WI38 (cell line): ENCODE measurements around the gene SMAD3.

ENCODE experiments used
- H3K4me3 ChIP-seq: 2 replicates; pipeline ENCODE4 v1.5.1; 2011; ENCODE audit warnings: low read depth, mild to moderate bottlenecking, control low read depth, low read length
- TF ChIP-seq, protein P1 (sequence below): IDR thresholded peaks from 2 replicates; pipeline ENCODE4 v1.5.1; 2012; ENCODE audit warnings: low read depth, mild to moderate bottlenecking, control low read depth, low read length

SMAD3 gene

DNA sequence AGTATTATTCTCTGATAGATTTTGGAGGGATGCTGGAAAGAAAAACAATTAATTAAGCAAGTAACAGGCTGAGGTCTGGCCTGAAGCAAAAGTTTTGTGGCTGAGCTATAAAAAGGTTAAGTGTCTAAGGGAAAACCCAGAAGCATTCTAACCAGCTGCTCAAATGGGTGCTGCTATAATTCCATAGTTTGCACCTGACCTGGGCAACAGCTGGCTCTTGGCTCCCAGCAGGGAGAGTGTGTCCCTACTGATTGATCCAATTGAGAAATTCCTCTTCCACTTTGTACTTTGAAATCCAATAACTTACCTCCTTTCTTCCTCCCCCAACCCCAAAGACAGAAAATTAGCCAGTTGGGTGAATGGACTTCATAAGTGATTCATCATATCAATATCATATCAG, 27.7 kb upstream of the SMAD3 start:
- no peak overlapping the region for H3K4me3 ChIP-seq
- TF ChIP-seq, protein P1, sequence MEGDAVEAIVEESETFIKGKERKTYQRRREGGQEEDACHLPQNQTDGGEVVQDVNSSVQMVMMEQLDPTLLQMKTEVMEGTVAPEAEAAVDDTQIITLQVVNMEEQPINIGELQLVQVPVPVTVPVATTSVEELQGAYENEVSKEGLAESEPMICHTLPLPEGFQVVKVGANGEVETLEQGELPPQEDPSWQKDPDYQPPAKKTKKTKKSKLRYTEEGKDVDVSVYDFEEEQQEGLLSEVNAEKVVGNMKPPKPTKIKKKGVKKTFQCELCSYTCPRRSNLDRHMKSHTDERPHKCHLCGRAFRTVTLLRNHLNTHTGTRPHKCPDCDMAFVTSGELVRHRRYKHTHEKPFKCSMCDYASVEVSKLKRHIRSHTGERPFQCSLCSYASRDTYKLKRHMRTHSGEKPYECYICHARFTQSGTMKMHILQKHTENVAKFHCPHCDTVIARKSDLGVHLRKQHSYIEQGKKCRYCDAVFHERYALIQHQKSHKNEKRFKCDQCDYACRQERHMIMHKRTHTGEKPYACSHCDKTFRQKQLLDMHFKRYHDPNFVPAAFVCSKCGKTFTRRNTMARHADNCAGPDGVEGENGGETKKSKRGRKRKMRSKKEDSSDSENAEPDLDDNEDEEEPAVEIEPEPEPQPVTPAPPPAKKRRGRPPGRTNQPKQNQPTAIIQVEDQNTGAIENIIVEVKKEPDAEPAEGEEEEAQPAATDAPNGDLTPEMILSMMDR = no peak

DNA sequence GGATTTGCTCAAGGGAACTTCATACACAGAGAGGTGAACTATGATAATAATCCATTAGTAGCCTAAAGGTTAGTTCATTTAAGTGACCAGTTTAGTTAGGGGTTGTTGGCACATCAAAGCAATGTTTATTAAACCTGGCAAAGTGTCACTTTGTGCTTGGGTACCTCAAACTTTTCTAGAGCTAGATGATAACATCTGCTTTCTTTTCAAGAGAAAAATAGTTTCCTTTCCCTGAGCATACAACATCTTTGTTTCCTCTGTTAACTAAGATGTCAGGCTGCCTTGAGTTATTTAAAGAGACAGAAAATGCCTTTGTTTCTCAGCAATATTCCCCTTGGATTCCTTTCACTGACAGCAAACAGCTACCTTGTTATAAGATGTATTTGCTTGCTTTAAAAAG, 26.7 kb upstream of the SMAD3 start:
- TF ChIP-seq, protein P1 = no peak
- no peak overlapping the region for H3K4me3 ChIP-seq

DNA sequence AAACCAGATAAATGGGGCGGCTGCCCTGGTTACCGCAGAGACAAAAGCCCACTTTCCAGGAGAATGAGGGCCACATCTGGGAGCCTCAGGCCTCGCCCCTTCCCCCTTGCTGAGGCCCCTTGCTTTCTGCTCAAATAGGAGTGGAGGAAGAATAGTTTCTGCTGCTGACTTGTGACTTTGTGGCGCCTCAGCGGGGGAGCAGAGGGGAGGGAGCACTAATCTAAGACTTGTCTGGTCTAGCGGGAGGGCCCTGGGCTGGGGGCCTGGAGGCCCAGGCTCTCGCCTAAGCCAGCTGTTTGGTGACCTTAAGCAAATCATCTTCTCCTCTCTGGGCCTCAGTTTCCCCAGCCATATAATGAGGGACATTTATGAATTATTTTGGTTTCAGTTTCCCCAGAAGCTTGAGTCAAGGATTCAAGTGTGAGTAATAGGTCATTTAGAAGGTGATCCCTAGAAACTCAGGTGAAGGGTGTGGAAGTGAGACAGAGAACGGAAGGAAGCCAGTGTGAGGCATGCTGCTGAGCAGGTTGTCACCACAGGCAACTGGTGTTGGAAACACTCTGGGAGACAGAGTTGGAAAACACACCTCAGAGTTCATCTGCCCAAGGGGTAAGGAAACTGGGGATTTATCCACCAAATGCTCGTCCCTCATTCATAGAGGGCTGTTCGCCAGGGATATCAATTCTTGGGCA, 25.9 kb upstream of the SMAD3 start:
- TF ChIP-seq, protein P1 = no peak
- H3K4me3 ChIP-seq = no peak overlapping the region

DNA sequence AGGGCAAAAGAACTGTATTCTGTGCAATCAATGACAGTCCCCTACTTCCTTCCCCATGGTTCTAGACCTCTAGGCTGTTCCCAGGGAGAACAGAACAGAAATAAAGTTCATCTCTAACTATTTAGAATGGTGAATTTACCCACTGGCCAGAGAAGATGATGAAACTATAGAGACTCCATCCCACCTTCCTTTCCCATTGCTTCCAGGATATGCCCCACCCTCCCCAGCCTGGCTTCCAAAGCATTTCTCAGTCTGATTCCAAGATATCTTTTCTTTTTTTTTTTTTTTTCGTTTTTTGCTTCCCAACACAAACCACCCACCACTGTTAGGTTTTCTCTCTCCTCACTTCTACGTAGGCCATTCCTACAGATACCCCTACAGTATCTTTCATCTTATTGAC, 25.1 kb upstream of the SMAD3 start:
- H3K4me3 ChIP-seq = no peak overlapping the region
- TF ChIP-seq, protein P1 = no peak

DNA sequence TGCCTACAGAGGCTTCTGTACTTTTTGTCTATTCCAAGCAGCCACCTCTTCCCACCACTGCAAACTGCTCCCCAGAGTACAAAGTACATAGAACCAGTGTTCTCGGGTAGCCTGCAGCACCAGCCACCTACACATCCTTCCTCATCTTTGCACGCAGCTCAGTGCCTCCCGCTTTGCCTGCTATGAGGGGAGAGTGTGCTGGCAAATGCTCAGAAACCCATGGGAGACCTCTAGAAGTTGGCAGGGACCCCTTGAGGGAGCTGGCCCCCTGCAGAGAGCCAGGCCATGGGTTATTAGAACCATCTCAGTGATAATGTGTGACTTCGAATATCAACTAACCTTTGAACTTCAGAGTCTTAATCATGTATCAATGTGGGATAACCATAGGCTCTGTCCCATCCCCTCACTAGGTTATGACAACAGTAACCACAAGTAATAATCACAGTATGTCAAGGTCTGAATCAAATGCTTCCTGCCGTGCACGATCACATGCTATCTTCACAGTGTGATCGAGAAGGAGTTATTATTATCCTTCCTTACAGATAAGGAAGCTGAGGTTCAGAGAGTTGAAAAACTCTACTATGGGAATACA, 22.8 kb upstream of the SMAD3 start:
- TF ChIP-seq, protein P1 = no peak

DNA sequence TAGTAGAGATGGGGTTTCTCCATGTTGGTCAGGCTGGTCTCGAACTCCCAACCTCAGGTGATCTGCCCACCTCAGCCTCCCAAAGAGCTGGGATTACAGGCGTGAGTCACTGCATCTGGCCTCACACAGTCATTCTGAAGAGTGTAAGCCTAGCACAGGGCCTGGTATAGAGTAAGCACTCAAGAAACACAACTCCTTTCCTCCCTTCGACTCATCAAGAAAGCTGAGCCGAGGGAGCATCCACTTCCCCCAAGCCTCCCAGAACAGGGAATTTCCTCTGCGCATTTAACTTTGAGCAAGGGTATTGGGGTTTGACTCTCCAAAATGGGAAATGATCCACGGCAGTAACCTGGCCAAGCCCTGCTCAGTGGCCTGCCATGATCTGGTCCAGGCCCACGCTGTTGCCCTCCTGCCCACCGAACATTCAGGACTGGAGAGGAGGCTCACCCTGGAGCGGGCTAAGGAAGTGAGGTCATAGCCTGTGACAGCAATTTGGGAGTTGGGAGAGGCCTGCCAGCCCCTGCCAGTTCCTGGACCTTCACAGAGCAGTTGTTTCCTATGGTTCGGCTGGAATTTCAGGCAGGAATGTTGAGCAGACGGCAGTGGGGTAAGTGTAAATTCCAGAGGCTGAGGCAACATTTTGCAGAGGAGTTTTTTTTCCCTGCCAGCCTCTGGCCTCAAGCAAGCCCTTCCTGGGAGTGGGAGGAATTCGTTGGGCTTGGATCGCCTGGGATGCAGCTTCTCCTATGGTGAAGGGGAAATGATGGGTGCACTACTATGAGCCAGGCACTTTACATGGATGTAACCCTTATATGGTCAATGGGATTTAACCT, 21.2 kb upstream of the SMAD3 start:
- H3K4me3 ChIP-seq = no peak overlapping the region
- TF ChIP-seq, protein P1 = no peak

More for the DNA sequence above, 22.8 kb upstream of the SMAD3 start:
- no peak overlapping the region for H3K4me3 ChIP-seq
